OCI-LY7 (cell line): ENCODE data around the gene BCL2L15. TPM values are rescaled to one million over a fixed set of nuclear protein-coding genes. Genes with fewer than 3 reads are reported as not detected.

Source experiments
- Bru-seq: library from RNA; stranded (reverse); fragments of 400-500 nt; gene quantifications from one replicate; lab custom pipeline; 2021; lab: Mats Ljungman, UMichigan
- BruChase-seq, 2 experiments: library from RNA; stranded (reverse); fragments of 400-500 nt; gene quantifications; one replicate each; lab custom pipeline; 2021; lab: Mats Ljungman, UMichigan
- BruUV-seq: library from RNA; stranded (reverse); fragments of 400-500 nt; replicated peaks from 2 replicates; lab custom pipeline; 2021; lab: Mats Ljungman, UMichigan
- CTCF ChIA-PET: fragments of 300-600 bp; sonication (Branson Sonifier 250); formaldehyde crosslinking; loops from one replicate; lab custom pipeline; 2022; ENCODE audit warnings: antibody characterized with exemption; ENCODE audit not compliant: unreplicated experiment; lab: Charles Lee
- POLR2A ChIA-PET: fragments of 300-600 bp; sonication (Branson Sonifier 250); formaldehyde crosslinking; loops from one replicate; lab custom pipeline; 2022; ENCODE audit warnings: antibody characterized with exemption; lab: Charles Lee
- DNase-seq: peaks from one replicate; pipeline ENCODE4 v3.0.0-alpha.2; 2015; ENCODE audit warnings: low spot score
- H2AFZ ChIP-seq: fragments of 200-600 bp; sonication (generic), shearing (Covaris generic); 2 replicates; pipeline ENCODE4 v1.6.1; 2014; ENCODE audit warnings: mild to moderate bottlenecking, antibody characterized with exemption, low read length, moderate library complexity
- H3K27ac ChIP-seq: fragments of 200-600 bp; sonication (generic); 2 replicates; pipeline ENCODE4 v1.5.1; 2014; ENCODE audit warnings: mixed run types, low read depth, mild to moderate bottlenecking, moderate library complexity, low read length, inconsistent platforms; ENCODE audit not compliant: poor library complexity, severe bottlenecking
- H3K36me3 ChIP-seq: fragments of 200-600 bp; sonication (generic); 2 replicates; pipeline ENCODE4 v1.6.1; 2014; ENCODE audit warnings: mild to moderate bottlenecking, antibody characterized with exemption, low read length, moderate library complexity, mixed read lengths; ENCODE audit not compliant: insufficient read depth
- H3K4me1 ChIP-seq: fragments of 200-600 bp; sonication (generic); 2 replicates; pipeline ENCODE4 v1.5.1; 2014; ENCODE audit warnings: mild to moderate bottlenecking, low read length; ENCODE audit not compliant: insufficient read depth, poor library complexity, severe bottlenecking
- H3K4me2 ChIP-seq: fragments of 200-600 bp; sonication (generic); 2 replicates; pipeline ENCODE4 v1.6.1; 2014; ENCODE audit warnings: mild to moderate bottlenecking, low read length
- H3K4me3 ChIP-seq: fragments of 200-600 bp; sonication (generic); 2 replicates; pipeline ENCODE4 v1.5.1; 2014; ENCODE audit warnings: mild to moderate bottlenecking, low read depth, low read length; ENCODE audit not compliant: poor library complexity, severe bottlenecking
- H3K79me2 ChIP-seq: fragments of 200-600 bp; sonication (generic); 2 replicates; pipeline ENCODE4 v1.6.1; 2016; ENCODE audit warnings: low read depth, mild to moderate bottlenecking, low read length, moderate library complexity, mixed read lengths; ENCODE audit not compliant: insufficient read depth
- H3K9me2 ChIP-seq: fragments of 200-600 bp; sonication (generic); 2 replicates; pipeline ENCODE4 v1.6.1; 2016; ENCODE audit warnings: mild to moderate bottlenecking, low read length, mixed read lengths; ENCODE audit not compliant: insufficient read depth
- H3K9me3 ChIP-seq: fragments of 200-600 bp; sonication (generic); 2 replicates; pipeline ENCODE4 v1.6.1; 2014; ENCODE audit warnings: mild to moderate bottlenecking, mixed run types, low read length, mixed read lengths
- H4K20me1 ChIP-seq: fragments of 200-600 bp; sonication (generic); 2 replicates; pipeline ENCODE4 v1.6.1; 2014; ENCODE audit warnings: mild to moderate bottlenecking, antibody characterized with exemption, low read length, moderate library complexity, mixed read lengths; ENCODE audit not compliant: insufficient read depth
- EZH2phosphoT487 ChIP-seq: fragments of 200-600 bp; sonication (generic); IDR thresholded peaks from 2 replicates; pipeline ENCODE4 v1.6.1; 2018; ENCODE audit warnings: low read depth, borderline replicate concordance, mild to moderate bottlenecking, mixed run types, antibody characterized with exemption, low read length, moderate library complexity, mixed read lengths
- intact Hi-C: fragments of 100-400 bp; cut with micrococcal nuclease; formaldehyde crosslinking; loops from one replicate; pipeline ENCODE4 v1.10.0; 2022; ENCODE audit not compliant: unreplicated experiment
- long read RNA-seq: library from polyadenylated mRNA; stranded (forward); transcript quantifications from one replicate; pipeline ENCODE4 v2.0.0, GENCODE V29; 2022
- total RNA-seq, 2 experiments: library from RNA; depleted of rRNA in 1 of 2; stranded (reverse); fragments of >200 nt in 1 of 2; shearing (Covaris generic) in 1 of 2; gene quantifications; 2 replicates each; pipeline ENCODE4 v1.2.3, GENCODE V29; 2014 to 2022
- TF ChIP-seq, protein P1 (sequence below): fragments of 200-600 bp; sonication (generic); conservative IDR thresholded peaks from 2 replicates; pipeline ENCODE4 v1.5.1; 2014; ENCODE audit warnings: mild to moderate bottlenecking, antibody characterized with exemption, low read length, moderate library complexity, mixed read lengths

The BCL2L15 gene
- 0.46 and 0.82 TPM in 2 replicates for total RNA-seq (2014; rRNA removed; shearing (Covaris generic))
- total RNA-seq (2022), result 1.1 and 1.5 TPM in 2 replicates
- Bru-seq, nascent RNA, result percentile 44 among the genes with signal in this experiment
- BruChase-seq, experiment 1, labeled RNA remaining after a 6-hour chase, result percentile 39 among the genes with signal in this experiment
- percentile 46 among the genes with signal in this experiment for BruChase-seq, experiment 2, labeled RNA remaining after a 2-hour chase
- long read RNA-seq, result 0 reads

DNA sequence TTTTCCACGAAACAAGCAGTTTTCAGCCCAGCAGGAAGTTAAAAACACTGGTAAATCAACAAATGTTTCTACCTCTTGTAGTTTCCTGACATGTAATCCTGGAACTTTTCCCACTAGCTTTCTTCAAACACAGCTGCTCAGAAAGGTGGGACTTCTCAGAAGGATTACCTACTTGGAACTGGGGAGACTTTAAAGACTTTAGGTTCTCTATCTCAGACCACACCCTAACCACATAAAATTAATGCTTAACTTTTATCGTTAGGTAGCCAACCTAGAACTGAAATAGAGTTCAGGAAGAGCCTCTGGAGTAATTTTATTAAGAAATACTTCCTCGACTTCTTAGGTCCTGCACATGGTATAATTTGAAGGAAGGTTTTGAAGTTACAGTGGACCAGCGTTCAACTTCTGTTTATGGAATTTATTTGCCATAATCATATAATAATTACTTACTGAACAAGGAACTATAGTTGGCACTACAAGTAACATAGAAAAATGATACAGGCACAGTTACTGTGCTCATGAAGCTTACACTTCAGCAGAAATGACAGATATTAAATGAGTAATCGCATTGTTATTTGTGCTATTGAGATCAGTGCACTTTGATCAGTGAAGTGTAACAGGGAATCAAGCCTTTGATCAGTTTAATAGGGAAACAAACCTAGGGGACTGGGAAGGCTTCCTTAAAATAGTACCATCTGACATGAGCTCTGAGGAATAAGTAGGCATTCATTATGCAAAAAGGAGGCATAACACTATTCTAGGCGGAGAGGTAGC lies at the start of gene BCL2L15:
Gene BCL2L15 (minus strand): TSS at position 180 of the 774 bp plus-strand sequence. CDS start 206 bp downstream, outside the sequence.
- no peak within 1 kb of the TSS for H3K27ac ChIP-seq
- no peak within 1 kb of the TSS for H3K4me2 ChIP-seq
- no peaks in the 10 kb centered on the region for H3K9me2 ChIP-seq
- H3K9me3 ChIP-seq, result no peaks in the 10 kb centered on the region
- no TSS peak for BruUV-seq
- TF ChIP-seq, protein P1, sequence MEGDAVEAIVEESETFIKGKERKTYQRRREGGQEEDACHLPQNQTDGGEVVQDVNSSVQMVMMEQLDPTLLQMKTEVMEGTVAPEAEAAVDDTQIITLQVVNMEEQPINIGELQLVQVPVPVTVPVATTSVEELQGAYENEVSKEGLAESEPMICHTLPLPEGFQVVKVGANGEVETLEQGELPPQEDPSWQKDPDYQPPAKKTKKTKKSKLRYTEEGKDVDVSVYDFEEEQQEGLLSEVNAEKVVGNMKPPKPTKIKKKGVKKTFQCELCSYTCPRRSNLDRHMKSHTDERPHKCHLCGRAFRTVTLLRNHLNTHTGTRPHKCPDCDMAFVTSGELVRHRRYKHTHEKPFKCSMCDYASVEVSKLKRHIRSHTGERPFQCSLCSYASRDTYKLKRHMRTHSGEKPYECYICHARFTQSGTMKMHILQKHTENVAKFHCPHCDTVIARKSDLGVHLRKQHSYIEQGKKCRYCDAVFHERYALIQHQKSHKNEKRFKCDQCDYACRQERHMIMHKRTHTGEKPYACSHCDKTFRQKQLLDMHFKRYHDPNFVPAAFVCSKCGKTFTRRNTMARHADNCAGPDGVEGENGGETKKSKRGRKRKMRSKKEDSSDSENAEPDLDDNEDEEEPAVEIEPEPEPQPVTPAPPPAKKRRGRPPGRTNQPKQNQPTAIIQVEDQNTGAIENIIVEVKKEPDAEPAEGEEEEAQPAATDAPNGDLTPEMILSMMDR, result no peak
- no peak for TF ChIP-seq EZH2phosphoT487
- intact Hi-C loops, result no loop called here
- no peak within 1 kb of the TSS for H3K4me3 ChIP-seq
- no peaks in the 10 kb centered on the region for H4K20me1 ChIP-seq
- CTCF ChIA-PET, result no interaction called here
- H2AFZ ChIP-seq, result no peak within 1 kb of the TSS
- H3K79me2 ChIP-seq, result no peaks in the 10 kb centered on the region
- H3K36me3 ChIP-seq, result no peaks in the 10 kb centered on the region
- POLR2A ChIA-PET, result interaction anchor here (0.5 to 1.7 kb wide), 7 partner anchors 12 to 29 kb away, joined by 3 to 7 read pairs (median 3); partner anchors contain the start of gene AP4B1
- no peak for DNase-seq
- H3K4me1 ChIP-seq, result no peaks in the 10 kb centered on the region

DNA sequence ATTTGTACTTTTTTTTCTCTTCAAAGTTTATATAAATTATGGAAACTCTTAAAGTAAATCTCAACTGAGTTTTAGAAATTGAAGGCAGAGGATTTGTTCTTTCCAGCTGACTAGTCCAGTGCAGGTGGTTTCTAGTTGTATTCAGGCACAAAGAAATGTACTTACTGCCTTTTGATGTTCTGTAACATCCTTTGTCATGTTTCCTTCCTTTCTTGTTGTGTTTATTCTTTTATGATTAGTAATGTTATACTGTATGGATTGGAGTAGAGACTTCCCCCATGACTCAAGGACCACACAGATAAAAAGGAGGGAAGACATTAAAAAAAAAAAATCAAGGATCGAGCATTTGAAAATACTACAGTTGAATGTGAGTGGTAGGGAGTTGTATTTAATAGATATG lies 49.8 kb upstream of the BCL2L15 start:
- peak; percentile 52 for DNase-seq
- Histone ChIP-seq H3K4me1 (peaks cover 84% of the 10 kb centered on the region), H2AFZ (no peak overlapping the region), H3K9me3 (no peaks in the 10 kb centered on the region; the same call in 1 of the 2 replicates), H3K9me2 (no peaks in the 10 kb centered on the region), H4K20me1 (peaks cover 12% of the 10 kb centered on the region; the same call in 1 of the 2 replicates), H3K36me3 (peaks cover 29% of the 10 kb centered on the region), H3K27ac (peak overlapping the region; percentile 23), H3K79me2 (peaks cover 98% of the 10 kb centered on the region), H3K4me3 (peak overlapping the region; percentile 1), H3K4me2 (peak overlapping the region; percentile 55)
- intact Hi-C loops, result no loop called here
- no peak for TF ChIP-seq EZH2phosphoT487
- TF ChIP-seq, protein P1, result no peak
- ChIA-PET POLR2A (interaction anchor here (0.6 to 5.2 kb wide), 6 partner anchors 7 to 632 kb away, joined by 3 to 43 read pairs (median 4); partner anchors contain the start of gene HIPK1), CTCF (no interaction called here)
- no TSS peak for BruUV-seq
